ENCODE results near the gene B2M.
"Not testable (repeated sequence)": the region's sequence is repeated elsewhere in the genome, so short reads cannot be mapped to it uniquely, and the experiment has no call there.

The B2M gene

GRCh38 chr15:44726568-44727484 lies 15.5 kb downstream of the B2M start:
- DNase-seq: no peak

- DNase-seq: no peak
These were observed 16.3 kb downstream of the B2M start for GRCh38 chr15:44727485-44728231.

DNA sequence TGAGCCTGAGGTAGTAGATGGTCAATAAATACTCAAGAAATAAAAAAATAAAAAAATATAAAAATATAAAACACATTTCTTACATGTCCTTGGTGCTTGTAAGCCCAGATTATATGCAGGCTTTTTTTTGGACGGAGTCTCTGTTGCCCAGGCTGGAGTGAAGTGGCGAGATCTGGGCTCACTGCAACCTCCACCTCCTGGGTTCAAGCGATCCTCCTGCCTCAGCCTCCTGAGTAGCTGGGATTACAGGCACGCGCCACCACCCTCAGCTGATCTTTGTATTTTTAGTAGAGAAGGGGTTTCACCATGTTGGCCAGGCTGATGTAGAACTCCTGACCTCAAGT lies 16.9 kb downstream of the B2M start:
- not testable (repeated sequence) for DNase-seq

GRCh38 chr15:44728576-44729407 lies 17.5 kb downstream of the B2M start:
- DNase-seq: peak; percentile 97

DNA sequence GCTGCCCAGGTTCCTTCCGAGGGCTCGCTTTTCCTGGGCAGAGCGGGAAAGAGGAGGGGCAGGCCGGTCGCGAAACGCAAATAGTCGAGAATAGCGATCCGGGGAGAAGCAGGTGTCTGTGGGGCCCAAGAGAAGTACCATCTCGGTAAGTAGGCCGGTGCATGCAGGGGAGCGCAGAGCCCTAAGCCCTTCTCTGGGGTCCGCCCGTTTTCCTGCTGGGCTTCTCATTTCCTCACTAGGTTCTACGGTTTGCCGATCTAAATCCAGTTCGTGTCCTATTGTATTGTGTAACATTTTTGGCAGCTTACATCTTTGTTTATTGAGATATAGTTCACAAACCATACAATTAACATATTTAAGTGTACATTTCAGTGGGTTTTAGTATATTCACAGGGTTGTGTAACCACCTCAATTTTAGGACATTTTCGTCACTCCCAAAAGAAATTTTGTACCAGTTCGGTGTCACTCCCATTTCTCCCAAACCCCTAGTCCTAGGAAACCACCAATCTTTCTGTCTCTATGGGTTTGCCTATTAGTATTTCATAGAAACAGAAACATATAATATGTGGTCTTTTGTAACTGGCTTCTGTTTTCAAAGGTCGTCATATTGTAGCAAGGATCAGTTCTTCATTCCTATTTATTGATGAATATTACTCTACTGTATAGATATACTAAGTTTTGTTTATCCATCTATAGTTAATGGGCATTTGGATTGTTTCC lies 18.3 kb downstream of the B2M start:
- DNase-seq: no peak

DNA sequence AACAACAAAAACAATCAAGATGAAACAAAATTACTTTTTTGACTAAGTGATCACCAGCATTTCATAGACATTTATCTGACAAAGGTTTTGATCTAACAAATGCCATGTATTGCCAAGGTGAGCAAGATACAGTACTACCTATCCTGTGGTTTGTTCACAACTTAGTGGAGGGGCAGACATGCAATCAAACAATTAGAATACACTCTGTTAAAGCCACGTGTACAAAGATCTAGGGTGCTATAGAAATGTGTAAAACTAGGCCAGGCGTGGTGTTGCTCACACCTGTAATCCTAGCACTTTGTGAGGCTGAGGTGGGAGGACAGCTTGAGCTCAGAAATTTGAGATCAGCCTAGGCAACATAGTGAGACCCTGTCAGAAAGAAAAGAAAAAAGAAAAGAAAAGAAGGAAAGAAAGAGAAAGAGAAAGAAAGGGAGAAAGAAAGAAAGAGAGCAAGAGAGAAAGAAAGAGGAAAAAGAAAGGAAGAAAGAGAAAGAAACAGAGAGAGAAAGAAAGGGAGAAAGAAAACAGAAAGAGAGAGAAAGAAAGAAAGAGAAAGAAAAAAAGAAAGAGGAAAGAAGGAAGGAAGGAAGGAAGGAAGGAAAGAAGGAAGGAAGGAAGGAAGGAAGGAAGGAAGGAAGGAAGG lies 23.6 kb downstream of the B2M start:
- DNase-seq: no peak

- no peak for DNase-seq
These were observed 24.3 kb downstream of the B2M start for GRCh38 chr15:44735482-44736180.

DNA sequence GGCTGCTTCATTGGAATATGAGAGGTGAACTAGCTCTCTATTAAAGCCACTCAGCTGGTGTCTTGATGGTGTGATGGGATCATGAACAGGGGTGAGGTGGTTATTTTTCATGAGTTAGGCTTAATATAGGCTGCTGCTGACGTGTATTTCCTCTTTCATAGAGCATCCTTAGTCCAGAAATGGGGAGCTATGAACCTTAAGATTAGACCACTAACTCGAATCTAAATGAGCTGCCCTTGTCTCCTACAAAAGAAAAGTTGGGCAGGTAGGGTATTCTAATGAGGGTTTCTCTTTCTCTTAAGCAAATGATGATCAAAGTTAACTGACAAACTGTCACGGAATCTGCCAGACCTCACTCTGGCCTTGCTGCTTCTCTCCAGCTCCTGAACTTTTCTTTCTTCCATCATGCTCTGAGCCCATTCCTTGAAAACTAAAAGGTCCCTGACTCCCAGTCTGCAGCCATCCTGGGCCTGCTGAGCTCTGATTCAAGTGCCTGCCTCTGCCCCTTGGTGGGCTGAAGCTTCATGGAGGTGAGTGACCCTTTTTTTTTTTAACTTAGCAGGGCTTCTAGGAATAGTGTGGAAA lies 25.0 kb downstream of the B2M start, which contains the start of gene TRIM69:
TSS of gene TRIM69 (plus strand) at position 348 of the 585 bp plus-strand sequence. CDS start at position 525, 177 bp downstream.
- DNase-seq: no peak

- no peak for DNase-seq
These were observed 27.1 kb downstream of the B2M start for GRCh38 chr15:44738340-44738984.

DNA sequence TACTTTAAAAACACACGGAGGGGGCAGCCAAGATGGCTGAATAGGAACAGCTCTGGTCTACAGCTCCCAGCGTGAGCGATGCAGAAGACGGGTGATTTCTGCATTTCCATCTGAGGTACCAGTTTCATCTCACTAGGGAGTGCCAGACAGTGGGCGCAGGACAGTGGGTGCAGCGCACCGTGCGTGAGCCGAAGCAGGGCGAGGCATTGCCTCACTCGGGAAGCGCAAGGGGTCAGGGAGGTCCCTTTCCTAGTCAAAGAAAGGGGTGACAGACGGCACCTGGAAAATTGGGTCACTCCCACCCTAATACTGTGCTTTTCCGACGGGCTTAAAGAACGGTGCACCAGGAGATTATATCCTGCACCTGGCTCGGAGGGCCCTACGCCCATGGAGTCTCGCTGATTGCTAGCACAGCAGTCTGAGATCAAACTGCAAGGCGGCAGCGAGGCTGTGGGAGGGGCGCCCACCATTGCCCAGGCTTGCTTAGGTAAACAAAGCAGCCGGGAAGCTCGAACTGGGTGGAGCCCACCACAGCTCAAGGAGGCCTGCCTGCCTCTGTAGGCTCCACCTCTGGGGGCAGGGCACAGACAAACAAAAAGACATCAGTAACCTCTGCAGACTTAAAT lies 28.0 kb downstream of the B2M start:
- not testable (repeated sequence) for DNase-seq

- DNase-seq: not testable (repeated sequence)
These were observed 32.1 kb downstream of the B2M start for GRCh38 chr15:44743454-44743853.

- DNase-seq: no peak
These were observed 42.0 kb downstream of the B2M start for GRCh38 chr15:44753345-44753744.

DNA sequence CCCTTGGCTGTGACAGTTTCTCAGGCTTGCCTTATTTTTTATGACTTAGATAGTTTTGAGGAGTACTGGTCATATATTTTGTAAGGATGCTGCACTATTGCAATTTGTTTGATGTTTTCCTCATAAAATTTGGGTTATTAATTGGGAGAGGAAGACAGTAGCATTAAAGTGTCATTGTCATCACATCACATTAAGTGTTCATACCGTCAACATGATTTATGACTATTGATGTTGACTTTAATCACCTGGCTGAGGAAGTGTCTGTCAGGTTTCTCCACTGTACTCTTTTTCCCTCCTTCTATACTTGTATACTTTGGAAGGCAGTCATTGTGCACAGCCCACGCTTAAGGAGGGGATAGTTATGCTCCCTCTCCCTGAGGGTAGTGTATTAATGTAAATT lies 51.9 kb downstream of the B2M start:
- no peak for DNase-seq

DNA sequence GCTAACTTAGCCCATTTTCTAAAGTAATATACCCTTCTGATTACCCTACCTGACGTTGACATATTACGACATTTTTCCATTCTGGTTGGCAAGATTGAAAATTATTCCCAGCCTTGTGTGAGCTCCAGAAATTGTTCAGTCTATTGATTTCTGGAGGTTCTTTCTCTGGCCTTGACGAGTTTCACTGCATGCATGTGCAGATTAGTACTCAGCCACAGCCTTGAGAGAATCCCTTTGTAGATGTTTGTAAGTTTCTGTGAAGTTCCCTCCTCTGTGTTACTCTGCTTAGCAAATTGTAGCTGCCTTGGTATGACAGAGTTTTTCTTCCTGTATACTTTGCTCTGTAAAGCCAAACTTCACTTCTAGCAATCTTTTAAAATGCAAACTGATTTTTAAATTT lies 52.5 kb downstream of the B2M start:
- no peak for DNase-seq

DNA sequence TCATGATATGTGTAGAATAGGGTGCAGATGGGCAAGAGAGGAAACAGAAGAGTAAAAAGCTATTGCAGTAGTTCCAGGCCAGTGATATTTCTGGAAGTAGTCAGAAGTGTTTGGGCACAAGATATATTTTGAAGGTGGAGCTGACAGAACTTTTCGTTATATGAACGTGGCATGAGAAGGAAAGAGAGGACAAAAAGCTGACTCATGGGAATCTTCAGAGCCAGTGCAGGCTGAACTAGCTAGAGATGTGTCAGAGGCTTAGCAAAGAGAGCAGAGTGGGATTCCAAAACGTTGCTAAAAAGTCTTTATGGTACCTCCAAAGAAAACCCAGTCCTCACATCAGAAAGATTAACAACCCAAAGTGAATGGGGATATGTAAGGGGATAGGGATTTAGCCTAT lies 53.7 kb downstream of the B2M start:
- DNase-seq: no peak
